ENCODE results near the gene IQGAP3.
A peak's percentile ranks its signal among the peaks of the same experiment; 100 is the strongest.

Gene IQGAP3

GRCh38 chr1:156511644-156512043 is 60.7 kb downstream of the IQGAP3 start:
- no peak overlapping the region for H3K4me3 ChIP-seq (ENCODE audit: low read depth, low read length)
- no peak for DNase-seq (ENCODE audit: low read depth)
- no peak for TF ChIP-seq CTCF (IDR thresholded peaks at IDR 0.05; ENCODE audit: low read depth, low read length, missing control alignments)

- no peak overlapping the region for H3K4me3 ChIP-seq (ENCODE audit: low read depth, low read length)
- TF ChIP-seq CTCF (IDR thresholded peaks at IDR 0.05; ENCODE audit: low read depth, low read length, missing control alignments), result no peak
- DNase-seq (ENCODE audit: low read depth), result no peak
Measured at GRCh38 chr1:156510709-156511108, 61.7 kb downstream of the IQGAP3 start.

- no peak overlapping the region for H3K4me3 ChIP-seq (ENCODE audit: low read depth, low read length)
- no peak for DNase-seq (ENCODE audit: low read depth)
- no peak for TF ChIP-seq CTCF (IDR thresholded peaks at IDR 0.05; ENCODE audit: low read depth, low read length, missing control alignments)
Measured at GRCh38 chr1:156509424-156510034, 62.8 kb downstream of the IQGAP3 start.

- no peak for DNase-seq (ENCODE audit: low read depth)
- TF ChIP-seq CTCF (IDR thresholded peaks at IDR 0.05; ENCODE audit: low read depth, low read length, missing control alignments), result no peak
- no peak overlapping the region; the same call in 1 of the 2 replicates for H3K4me3 ChIP-seq (ENCODE audit: low read depth, low read length)
Measured at GRCh38 chr1:156508955-156509234, 63.5 kb downstream of the IQGAP3 start.

- DNase-seq (ENCODE audit: low read depth), result no peak
- TF ChIP-seq CTCF (IDR thresholded peaks at IDR 0.05; ENCODE audit: low read depth, low read length, missing control alignments), result no peak
- H3K4me3 ChIP-seq (ENCODE audit: low read depth, low read length), result peak overlapping the region; percentile 55
Measured at GRCh38 chr1:156508205-156508954, 64.0 kb downstream of the IQGAP3 start.

GRCh38 chr1:156506450-156506849 is 65.9 kb downstream of the IQGAP3 start:
- TF ChIP-seq CTCF (IDR thresholded peaks at IDR 0.05; ENCODE audit: low read depth, low read length, missing control alignments), result no peak
- no peak overlapping the region; the same call in 1 of the 2 replicates for H3K4me3 ChIP-seq (ENCODE audit: low read depth, low read length)
- DNase-seq (ENCODE audit: low read depth), result no peak

Data from GM12864 (cell line).